Measurements from ENCODE around the gene RPL15.
A peak's percentile ranks its signal among the peaks of the same experiment; 100 is the strongest.

RPL15 gene

GRCh38 chr3:23966328-23966727, 49.4 kb downstream of the RPL15 start:
- peak; percentile 85 for DNase-seq

GRCh38 chr3:23968463-23969184, 51.7 kb downstream of the RPL15 start:
- DNase-seq, result peak; percentile 44

- no peak for DNase-seq
These were observed 52.5 kb downstream of the RPL15 start for GRCh38 chr3:23969393-23969792.

Measured in fibroblast of skin of right quadriceps (primary cell).